ENCODE measurements around the gene IKZF1.

The IKZF1 gene

GRCh38 chr7:50382455-50382854 is 77.9 kb downstream of the IKZF1 start:
- no peak for DNase-seq

GRCh38 chr7:50387351-50387750 is 82.8 kb downstream of the IKZF1 start:
- no peak for DNase-seq

GRCh38 chr7:50389961-50390360 is 85.4 kb downstream of the IKZF1 start:
- no peak for DNase-seq

GRCh38 chr7:50391386-50391785 is 86.9 kb downstream of the IKZF1 start:
- DNase-seq = no peak

- no peak for DNase-seq
Observed at GRCh38 chr7:50393076-50393475, 88.6 kb downstream of the IKZF1 start.

- DNase-seq = peak; percentile 52
Observed at GRCh38 chr7:50393547-50394252, 89.2 kb downstream of the IKZF1 start.

- DNase-seq = no peak
Observed at GRCh38 chr7:50394315-50394714, 89.8 kb downstream of the IKZF1 start.

- no peak for DNase-seq
Observed at GRCh38 chr7:50396856-50397255, 92.3 kb downstream of the IKZF1 start.

- no peak for DNase-seq
Observed at GRCh38 chr7:50397320-50397970, 92.9 kb downstream of the IKZF1 start.

GRCh38 chr7:50397971-50398324 is 93.4 kb downstream of the IKZF1 start:
- no peak for DNase-seq

GRCh38 chr7:50399206-50399605 is 94.7 kb downstream of the IKZF1 start:
- no peak for DNase-seq

- DNase-seq = no peak
Observed at GRCh38 chr7:50399635-50400034, 95.1 kb downstream of the IKZF1 start.

GRCh38 chr7:50400114-50400513 is 95.6 kb downstream of the IKZF1 start:
- no peak for DNase-seq

GRCh38 chr7:50404392-50404791 is 99.9 kb downstream of the IKZF1 start:
- DNase-seq = no peak

- DNase-seq = no peak
Observed at GRCh38 chr7:50405221-50405620, 100.7 kb downstream of the IKZF1 start.

GRCh38 chr7:50406935-50407334 is 102.4 kb downstream of the IKZF1 start:
- DNase-seq = no peak

- no peak for DNase-seq
Observed at GRCh38 chr7:50409856-50410745, 105.6 kb downstream of the IKZF1 start.

- DNase-seq = no peak
Observed at GRCh38 chr7:50411332-50411731, 106.8 kb downstream of the IKZF1 start.

- DNase-seq = no peak
Observed at GRCh38 chr7:50412973-50413372, 108.5 kb downstream of the IKZF1 start.

GRCh38 chr7:50413561-50413960 is 109.0 kb downstream of the IKZF1 start:
- DNase-seq = no peak

GRCh38 chr7:50415844-50416364 is 111.4 kb downstream of the IKZF1 start:
- DNase-seq = no peak

- DNase-seq = no peak
Observed at GRCh38 chr7:50416527-50417182, 112.1 kb downstream of the IKZF1 start.

- peak; percentile 57 for DNase-seq
Observed at GRCh38 chr7:50418086-50418515, 113.6 kb downstream of the IKZF1 start.
